B cell (primary cell): ENCODE data around the gene LRRK2. TPM values are rescaled to one million over a fixed set of nuclear protein-coding genes. Genes with fewer than 3 reads are reported as not detected.

ENCODE experiments used
- ATAC-seq: fragments of 200-7000 bp; cut with Tn5 transposase; one replicate; pipeline ENCODE4 v1.10.0; 2021; ENCODE audit warnings: low read depth, mild to moderate bottlenecking, moderate number of reproducible peaks, moderate library complexity
- CTCF ChIA-PET: fragments of 350-600 bp; sonication (Branson Sonifier 250); formaldehyde crosslinking; loops from one replicate; lab custom pipeline; 2021; ENCODE audit warnings: antibody characterized with exemption, inconsistent platforms; lab: Charles Lee
- POLR2A ChIA-PET: fragments of 350-600 bp; sonication (Branson Sonifier 250); formaldehyde crosslinking; loops from one replicate; lab custom pipeline; 2021; ENCODE audit warnings: antibody characterized with exemption; lab: Charles Lee
- DNase-seq: peaks from one replicate; pipeline ENCODE4 v3.0.0; 2013
- H2AFZ ChIP-seq: 2 replicates; pipeline ENCODE4 v1.6.1; 2012; ENCODE audit warnings: mild to moderate bottlenecking, low read depth, low read length; ENCODE audit not compliant: insufficient read depth, poor library complexity, severe bottlenecking
- H3K27ac ChIP-seq, 2 donors: 1 replicate in 1 of 2; 2 replicates in 1 of 2; pipeline ENCODE4 v1.5.1; 2012 to 2013; ENCODE audit warnings: low read length in 2 of 2, mild to moderate bottlenecking in 2 of 2, moderate library complexity in 1 of 2
- H3K27me3 ChIP-seq, 4 experiments: fragments of 200-600 bp in 1 of 4; sonication (generic) in 1 of 4; replicated peaks in 1 of 4; 1 replicate in 2 of 4; 2 replicates in 2 of 4; pipeline versions ENCODE4 v1.6.1 to v1.7.0; 2013 to 2016; ENCODE audit warnings: low read length in 3 of 4, mild to moderate bottlenecking in 2 of 4, mixed read lengths in 1 of 4, moderate library complexity in 1 of 4; ENCODE audit not compliant: insufficient read depth in 4 of 4, control insufficient read depth in 3 of 4; ENCODE audit errors: control extremely low read depth in 1 of 4
- H3K36me3 ChIP-seq, 2 experiments: replicated peaks in 1 of 2; 1 replicate in 1 of 2; 2 replicates in 1 of 2; pipeline versions ENCODE4 v1.6.1 to v1.7.1; 2013; ENCODE audit warnings: low read length in 1 of 2; ENCODE audit not compliant: insufficient read depth in 2 of 2, control insufficient read depth in 1 of 2; ENCODE audit errors: control extremely low read depth in 1 of 2, extremely low read depth in 1 of 2
- H3K4me1 ChIP-seq, 2 donors: fragments of 200-600 bp in 1 of 2; sonication (generic) in 1 of 2; 1 replicate in 1 of 2; 2 replicates in 1 of 2; pipeline versions ENCODE4 v1.5.1 to v1.6.1; 2013 to 2017; ENCODE audit warnings: low read length in 2 of 2; ENCODE audit not compliant: control insufficient read depth in 2 of 2, insufficient read depth in 2 of 2
- H3K4me2 ChIP-seq: replicated peaks from 2 replicates; pipeline ENCODE3; 2012; ENCODE audit warnings: mild to moderate bottlenecking, low read depth, low read length; ENCODE audit not compliant: poor library complexity, severe bottlenecking
- H3K4me3 ChIP-seq, 5 experiments: fragments of 200-600 bp in 1 of 5; sonication (generic) in 1 of 5; 1 replicate in 3 of 5; 2 replicates in 2 of 5; pipeline versions ENCODE4 v1.5.1 to v1.7.0; 2011 to 2016; ENCODE audit warnings: low read length in 4 of 5, mild to moderate bottlenecking in 4 of 5, low read depth in 2 of 5, control low read depth in 1 of 5, moderate library complexity in 1 of 5; ENCODE audit not compliant: insufficient read depth in 1 of 5; ENCODE audit errors: control extremely low read depth in 1 of 5, extremely low read depth in 1 of 5
- H3K79me2 ChIP-seq: fragments of 200-600 bp; sonication (generic); one replicate; pipeline ENCODE4 v1.6.0; 2016; ENCODE audit warnings: low read length; ENCODE audit not compliant: control insufficient read depth, insufficient read depth
- H3K9ac ChIP-seq: fragments of 200-600 bp; sonication (generic); 2 replicates; pipeline ENCODE4 v1.6.1; 2017; ENCODE audit warnings: mild to moderate bottlenecking, low read length, moderate library complexity
- H3K9me3 ChIP-seq, 3 donors: one replicate each; pipeline versions ENCODE4 v1.6.1 to v1.7.1; 2013; ENCODE audit warnings: low read length in 2 of 3; ENCODE audit not compliant: control insufficient read depth in 2 of 3, insufficient read depth in 1 of 3; ENCODE audit errors: control extremely low read depth in 1 of 3
- H4K20me1 ChIP-seq: 2 replicates; pipeline ENCODE4 v1.6.0; 2012; ENCODE audit warnings: mild to moderate bottlenecking, low read length; ENCODE audit not compliant: insufficient read depth, control insufficient read depth, poor library complexity, severe bottlenecking
- H3K27ac Mint-ChIP-seq: one replicate; pipeline ENCODE4 v1.8.0; 2021; ENCODE audit warnings: mixed read lengths
- H3K27me3 Mint-ChIP-seq: one replicate; pipeline ENCODE4 v1.8.0; 2021; ENCODE audit warnings: mixed read lengths
- H3K4me1 Mint-ChIP-seq: one replicate; pipeline ENCODE4 v1.8.0; 2021; ENCODE audit warnings: mixed read lengths
- H3K4me3 Mint-ChIP-seq: one replicate; pipeline ENCODE4 v1.8.0; 2021; ENCODE audit warnings: mixed read lengths
- H3K9me3 Mint-ChIP-seq: one replicate; pipeline ENCODE4 v1.8.0; 2022; ENCODE audit warnings: mixed read lengths; ENCODE audit not compliant: insufficient read depth
- EZH2 ChIP-seq: IDR thresholded peaks from 2 replicates; pipeline ENCODE4 v1.6.1; 2012; ENCODE audit warnings: borderline replicate concordance, low read depth, mild to moderate bottlenecking, moderate library complexity, low read length; ENCODE audit not compliant: insufficient read depth, poor library complexity, severe bottlenecking
- WGBS: methylation state at CpG from one replicate; pipeline ENCODE4 v1.1.5; 2013; ENCODE audit warnings: missing lambda C conversion rate; ENCODE audit not compliant: insufficient coverage; 5-methylcytosine and 5-hydroxymethylcytosine counted together
- intact Hi-C: fragments of 100-400 bp; cut with micrococcal nuclease; formaldehyde crosslinking; loops from one replicate; pipeline ENCODE4 v1.10.0; 2022
- polyA plus RNA-seq: library from polyadenylated mRNA; depleted of rRNA; stranded (reverse); fragments of >200 nt; gene quantifications from 2 replicates; pipeline ENCODE4 v1.2.3, GENCODE V29; 2012
- total RNA-seq, 2 donors: library from RNA; stranded (reverse); fragments of 120-200 nt in 1 of 2; gene quantifications; 1 replicate in 1 of 2; 2 replicates in 1 of 2; pipeline versions ENCODE4 v1.2.3 to v1.2.4, GENCODE V29; 2013 to 2022
- TF ChIP-seq, protein P1 (sequence below): fragments of 200-600 bp; IDR thresholded peaks from one replicate; pipeline ENCODE4 v1.8.0; 2022; ENCODE audit warnings: antibody characterized with exemption, mild to moderate bottlenecking

LRRK2 gene
- total and polyA plus RNA-seq, 2 donors (not counting 1 experiment from before 2014, with no cell fraction given) = 14.1 to 60.2 TPM

GRCh38 chr12:40338621-40339020 is 113.8 kb downstream of the LRRK2 start:
- no peak overlapping the region for H3K9ac ChIP-seq
- no peak for DNase-seq
- H3K9me3 ChIP-seq = no peaks in the 10 kb centered on the region
- POLR2A ChIA-PET = no interaction called here
- H3K4me2 ChIP-seq = no peak overlapping the region
- Mint-ChIP-seq H3K4me1 (peaks cover 5% of the 10 kb centered on the region), H3K27ac (no peak overlapping the region), H3K9me3 (no peaks in the 10 kb centered on the region), H3K27me3 (no peaks in the 10 kb centered on the region), H3K4me3 (no peak overlapping the region)
- no peak overlapping the region for H3K27ac ChIP-seq
- intact Hi-C loops = no loop called here
- no peak overlapping the region for H2AFZ ChIP-seq
- H3K79me2 ChIP-seq = no peaks in the 10 kb centered on the region
- H3K4me1 ChIP-seq = no peaks in the 10 kb centered on the region
- TF ChIP-seq, protein P1, sequence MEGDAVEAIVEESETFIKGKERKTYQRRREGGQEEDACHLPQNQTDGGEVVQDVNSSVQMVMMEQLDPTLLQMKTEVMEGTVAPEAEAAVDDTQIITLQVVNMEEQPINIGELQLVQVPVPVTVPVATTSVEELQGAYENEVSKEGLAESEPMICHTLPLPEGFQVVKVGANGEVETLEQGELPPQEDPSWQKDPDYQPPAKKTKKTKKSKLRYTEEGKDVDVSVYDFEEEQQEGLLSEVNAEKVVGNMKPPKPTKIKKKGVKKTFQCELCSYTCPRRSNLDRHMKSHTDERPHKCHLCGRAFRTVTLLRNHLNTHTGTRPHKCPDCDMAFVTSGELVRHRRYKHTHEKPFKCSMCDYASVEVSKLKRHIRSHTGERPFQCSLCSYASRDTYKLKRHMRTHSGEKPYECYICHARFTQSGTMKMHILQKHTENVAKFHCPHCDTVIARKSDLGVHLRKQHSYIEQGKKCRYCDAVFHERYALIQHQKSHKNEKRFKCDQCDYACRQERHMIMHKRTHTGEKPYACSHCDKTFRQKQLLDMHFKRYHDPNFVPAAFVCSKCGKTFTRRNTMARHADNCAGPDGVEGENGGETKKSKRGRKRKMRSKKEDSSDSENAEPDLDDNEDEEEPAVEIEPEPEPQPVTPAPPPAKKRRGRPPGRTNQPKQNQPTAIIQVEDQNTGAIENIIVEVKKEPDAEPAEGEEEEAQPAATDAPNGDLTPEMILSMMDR = no peak
- no peak for TF ChIP-seq EZH2
- no peaks in the 10 kb centered on the region for H3K27me3 ChIP-seq
- ATAC-seq = no peak
- peaks cover 3 to 69% of the 10 kb centered on the region in 2 experiments for H3K36me3 ChIP-seq
- CTCF ChIA-PET = interaction anchor here (1.3 kb wide), 1 partner anchor 13 kb away, joined by 3 read pairs; no protein-coding TSS in a partner anchor
- no peak overlapping the region for H3K4me3 ChIP-seq
- H4K20me1 ChIP-seq = no peaks in the 10 kb centered on the region

DNA sequence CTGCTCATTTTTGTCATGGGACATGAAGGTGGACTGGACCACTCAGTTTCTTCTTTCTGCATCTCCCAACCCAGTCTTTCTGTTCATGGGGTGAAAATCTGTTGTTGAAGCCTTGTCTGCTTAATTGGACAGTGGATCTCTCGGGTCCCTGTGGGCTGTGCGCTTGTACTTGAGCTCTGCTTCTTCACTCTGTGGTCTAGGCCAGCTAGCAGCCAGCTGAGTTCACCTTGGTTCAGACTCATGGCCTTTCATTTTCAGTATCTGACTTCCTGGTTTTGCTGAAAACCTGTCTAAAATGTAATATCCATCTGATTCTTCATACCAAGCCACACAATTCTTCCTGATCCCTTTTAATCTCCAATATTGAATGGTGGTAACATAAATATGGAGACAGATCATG is 117.2 kb downstream of the LRRK2 start:
- Mint-ChIP-seq H3K27ac (no peak overlapping the region), H3K9me3 (no peaks in the 10 kb centered on the region), H3K4me1 (peaks cover 5% of the 10 kb centered on the region), H3K4me3 (no peak overlapping the region), H3K27me3 (no peaks in the 10 kb centered on the region)
- Histone ChIP-seq H3K4me3 (no peak overlapping the region), H3K36me3 (peaks cover 4 to 56% of the 10 kb centered on the region in 2 experiments), H3K4me2 (no peak overlapping the region), H4K20me1 (no peaks in the 10 kb centered on the region), H3K79me2 (no peaks in the 10 kb centered on the region), H3K9ac (no peak overlapping the region), H3K4me1 (no peaks in the 10 kb centered on the region), H3K27me3 (no peaks in the 10 kb centered on the region), H3K9me3 (no peaks in the 10 kb centered on the region), H3K27ac (no peak overlapping the region), H2AFZ (no peak overlapping the region)
- DNase-seq (no peak), ATAC-seq (no peak)
- POLR2A ChIA-PET = no interaction called here
- CTCF ChIA-PET = no interaction called here
- intact Hi-C loops = no loop called here
- 77% methylated on average over 2 of the region's 2 CpGs for WGBS
- TF ChIP-seq EZH2 = no peak
- TF ChIP-seq, protein P1 = no peak
